CD4-positive, alpha-beta T cell treated with Interleukin-15 for 4 hours (primary cell): Measurements from ENCODE around the gene PLEKHD1.

Source experiments
- DNase-seq: peaks from one replicate; pipeline ENCODE4 v3.0.0-alpha.2; 2020; ENCODE audit warnings: low spot score

Gene PLEKHD1

DNA sequence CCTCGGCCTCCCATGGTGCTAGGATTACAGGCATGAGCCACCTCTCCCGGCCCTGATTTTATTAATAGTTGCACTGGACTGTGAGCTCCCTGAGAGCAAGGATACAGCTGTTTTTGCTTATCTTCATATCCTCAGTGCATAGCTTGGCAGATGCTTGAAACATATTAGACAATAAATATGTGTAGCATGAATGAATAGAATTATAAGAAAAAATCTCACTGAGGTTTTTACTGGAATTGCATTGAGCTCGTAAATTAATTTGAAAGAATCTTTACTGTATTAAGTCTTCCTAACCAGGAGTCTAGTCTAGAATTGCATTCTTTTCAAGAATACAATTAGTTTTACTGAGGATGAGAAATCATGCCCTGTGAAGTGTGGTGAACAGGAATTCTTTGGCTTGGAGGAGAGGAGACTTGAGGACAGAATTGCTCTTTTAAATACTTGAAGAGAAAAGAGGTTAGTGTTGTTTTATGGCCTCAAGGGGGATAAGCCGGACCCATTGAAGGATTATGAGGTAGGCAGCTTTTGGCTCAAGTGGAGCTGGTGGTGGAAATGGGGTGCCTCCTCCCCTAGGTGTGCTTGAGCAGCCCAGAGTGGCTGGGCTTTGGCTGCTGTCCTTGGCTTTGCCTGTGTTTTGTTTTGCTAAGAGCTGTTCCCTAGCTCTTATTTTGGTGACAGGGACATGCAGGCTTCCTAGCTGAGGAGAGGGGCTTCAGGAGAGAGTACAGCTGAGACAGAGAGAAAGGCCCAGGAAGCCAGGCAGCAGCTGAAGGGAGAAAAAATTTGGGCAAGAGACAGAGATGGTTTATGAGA is 34.0 kb downstream of the PLEKHD1 start:
- no peak for DNase-seq

DNA sequence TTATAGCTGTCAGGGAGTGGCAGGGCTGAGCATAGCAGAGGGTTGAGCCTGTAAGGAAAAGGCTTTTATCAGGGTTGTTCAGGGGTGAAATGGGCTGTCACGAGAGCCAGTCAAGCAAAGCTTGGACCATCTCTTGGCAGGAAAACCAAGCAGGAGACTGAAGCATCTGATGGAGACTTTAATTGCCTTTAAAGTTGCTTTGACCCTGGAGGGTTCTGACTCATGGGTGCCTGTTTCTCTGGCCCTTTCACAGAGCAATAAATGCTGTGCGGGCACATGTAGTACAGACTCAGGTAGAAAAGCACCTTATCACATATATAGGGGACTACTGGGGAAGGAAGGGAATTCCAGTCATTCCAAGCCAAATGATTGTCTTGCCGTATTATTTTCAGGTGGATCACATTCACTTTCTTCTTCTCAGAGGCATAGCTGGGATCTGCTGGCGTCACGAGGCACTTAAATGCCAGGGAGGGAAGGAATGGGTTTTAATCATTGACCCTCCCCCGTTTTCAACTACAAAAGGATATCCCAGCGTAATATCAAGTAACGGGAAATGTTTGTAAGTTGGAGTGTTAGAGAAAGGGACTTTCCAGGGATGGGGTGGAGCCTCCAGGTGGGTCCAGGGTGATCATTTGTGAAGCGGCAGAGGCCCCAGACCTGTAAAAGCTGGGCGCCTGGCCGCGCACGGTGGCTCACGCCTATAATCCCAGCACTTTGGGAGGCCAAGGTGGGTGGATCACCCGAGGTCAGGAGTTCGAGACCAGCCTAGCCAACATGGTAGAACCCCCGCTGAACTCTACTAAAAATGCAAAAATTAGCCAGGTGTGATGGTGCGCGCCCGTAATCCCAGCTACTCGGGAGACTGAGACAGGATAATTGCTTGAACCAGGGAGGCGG is 34.9 kb downstream of the PLEKHD1 start:
- DNase-seq, result no peak

DNA sequence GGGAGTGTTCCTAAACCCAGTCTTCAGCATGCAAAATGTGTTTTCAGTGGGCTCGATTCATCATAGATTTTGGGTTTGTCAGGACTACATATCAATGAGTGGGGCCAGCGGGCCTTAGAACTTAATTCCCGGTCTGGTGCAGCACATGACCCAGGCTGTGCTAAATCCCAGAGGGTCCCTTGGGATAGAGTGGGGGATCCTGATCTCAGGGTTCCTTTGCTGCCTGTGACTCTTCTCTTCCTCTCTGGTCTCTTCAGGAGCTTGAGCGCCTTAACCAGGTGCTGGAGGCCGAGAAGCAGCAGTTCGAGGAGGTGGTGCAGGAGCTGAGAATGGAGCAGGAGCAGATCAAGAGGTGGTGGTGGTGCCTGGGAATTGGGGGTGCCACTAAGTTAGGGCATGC is 37.5 kb downstream of the PLEKHD1 start:
- no peak for DNase-seq

DNA sequence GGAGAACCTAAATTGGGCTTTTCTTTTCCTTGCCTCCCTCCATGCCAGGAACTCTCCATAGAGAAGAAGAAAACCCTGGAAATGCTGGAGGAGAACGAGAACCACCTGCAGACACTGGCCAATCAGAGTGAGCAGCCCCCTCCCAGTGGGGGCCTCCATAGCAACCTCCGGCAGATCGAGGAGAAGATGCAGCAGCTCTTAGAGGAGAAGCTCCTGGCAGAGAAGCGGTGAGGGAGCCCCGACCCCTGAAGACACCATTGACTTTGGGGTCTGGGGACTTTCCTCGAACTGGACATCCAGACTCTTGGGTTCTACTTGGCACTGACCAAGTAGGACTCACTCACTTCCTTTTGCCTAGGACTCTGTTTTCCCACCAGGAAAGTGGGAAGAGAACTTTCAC is 41.4 kb downstream of the PLEKHD1 start:
- DNase-seq, result no peak

DNA sequence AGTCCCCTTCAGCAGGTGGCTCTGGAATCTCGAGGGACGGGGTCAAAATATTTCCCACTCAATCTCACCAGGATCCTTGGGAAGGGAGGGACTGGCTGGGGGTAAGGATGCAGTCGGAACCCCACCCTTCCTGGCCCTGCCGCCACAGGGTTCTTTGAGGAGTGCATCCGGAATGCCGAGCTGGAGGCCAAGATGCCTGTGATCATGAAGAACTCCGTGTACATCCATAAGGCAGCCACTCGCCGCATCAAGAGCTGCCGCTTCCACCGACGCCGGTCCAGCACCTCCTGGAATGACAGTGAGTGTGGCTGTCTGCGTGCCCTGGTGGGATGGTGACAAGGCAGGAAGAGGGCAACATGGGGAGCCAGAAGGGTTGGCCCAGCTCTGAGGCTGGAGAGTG is 43.1 kb downstream of the PLEKHD1 start:
- no peak for DNase-seq

DNA sequence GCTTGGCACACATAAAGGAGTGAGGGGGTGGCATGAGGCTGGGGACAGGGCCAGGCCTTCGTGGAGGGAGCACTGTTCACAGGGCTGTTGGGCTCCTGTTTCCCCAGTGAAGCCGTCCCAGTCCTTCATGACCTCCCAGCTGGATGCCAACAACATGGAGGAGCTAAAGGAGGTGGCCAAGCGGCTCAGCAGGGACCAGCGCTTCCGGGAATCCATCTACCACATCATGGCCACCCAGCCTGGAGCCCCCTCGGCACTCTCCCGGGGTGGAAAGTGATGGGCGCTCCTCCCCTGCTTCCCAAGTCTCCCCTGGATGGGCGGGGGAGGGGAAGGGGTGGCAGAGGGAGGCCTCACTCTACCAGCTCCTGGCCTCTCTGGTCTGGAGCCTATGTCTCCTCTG is 43.6 kb downstream of the PLEKHD1 start:
- DNase-seq, result no peak

DNA sequence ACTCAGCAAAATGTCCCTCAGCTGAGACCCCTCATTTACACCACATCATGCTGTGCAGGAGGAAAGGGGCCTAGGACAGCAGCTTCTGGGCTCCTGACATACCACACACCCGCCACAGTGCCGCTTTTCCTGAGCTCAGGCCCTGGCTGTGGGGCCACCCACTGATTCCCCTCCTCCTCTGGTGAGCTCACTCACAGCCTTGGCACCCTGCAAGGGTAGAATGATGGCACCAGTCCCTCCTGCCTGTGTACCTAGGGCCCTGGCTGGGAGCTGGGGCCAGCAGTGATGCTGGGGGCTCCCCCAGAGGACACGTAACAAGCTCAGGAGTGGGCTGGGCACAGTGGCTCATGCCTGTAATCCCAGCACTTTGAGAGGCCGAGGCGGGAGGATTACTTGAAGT is 44.4 kb downstream of the PLEKHD1 start:
- no peak for DNase-seq

DNA sequence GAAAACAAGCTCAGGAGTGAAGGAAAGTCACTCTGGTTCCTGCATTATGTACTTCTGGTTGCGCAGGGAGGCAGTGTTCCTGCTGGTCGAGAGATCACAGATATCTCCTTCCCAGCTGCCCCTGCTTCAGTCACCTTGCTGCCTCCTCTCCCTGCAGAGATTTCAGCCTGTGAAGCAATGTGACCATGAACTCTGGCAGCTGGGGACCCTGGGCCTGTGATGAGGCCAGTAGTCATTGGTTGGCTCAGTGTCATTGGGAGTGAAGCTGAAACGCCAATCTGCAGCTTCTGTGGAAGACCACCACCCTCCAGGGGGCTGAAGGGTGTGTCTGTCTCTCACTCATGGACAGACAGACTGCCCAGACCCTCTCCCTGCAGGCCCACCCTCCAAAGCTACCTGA is 45.0 kb downstream of the PLEKHD1 start:
- no peak for DNase-seq

DNA sequence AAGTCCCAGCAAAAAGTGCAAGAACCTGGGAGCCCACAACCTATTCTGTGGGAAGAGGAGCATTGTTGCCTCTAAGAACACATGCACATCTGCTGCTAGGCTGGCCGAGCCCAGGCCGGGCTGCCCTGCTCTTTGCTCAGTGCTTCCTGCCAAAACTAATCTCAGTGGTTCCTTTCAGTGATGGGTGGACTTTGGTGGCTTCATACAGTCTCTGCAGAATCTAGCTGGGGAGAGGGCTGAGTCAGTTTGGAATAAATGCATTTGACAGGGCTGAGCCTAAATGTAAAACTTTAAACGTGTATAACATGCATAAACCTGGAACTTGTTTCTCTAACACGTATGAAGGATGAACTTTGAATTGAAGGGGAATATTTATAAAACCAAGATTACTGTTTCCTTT is 45.6 kb downstream of the PLEKHD1 start:
- DNase-seq, result no peak

DNA sequence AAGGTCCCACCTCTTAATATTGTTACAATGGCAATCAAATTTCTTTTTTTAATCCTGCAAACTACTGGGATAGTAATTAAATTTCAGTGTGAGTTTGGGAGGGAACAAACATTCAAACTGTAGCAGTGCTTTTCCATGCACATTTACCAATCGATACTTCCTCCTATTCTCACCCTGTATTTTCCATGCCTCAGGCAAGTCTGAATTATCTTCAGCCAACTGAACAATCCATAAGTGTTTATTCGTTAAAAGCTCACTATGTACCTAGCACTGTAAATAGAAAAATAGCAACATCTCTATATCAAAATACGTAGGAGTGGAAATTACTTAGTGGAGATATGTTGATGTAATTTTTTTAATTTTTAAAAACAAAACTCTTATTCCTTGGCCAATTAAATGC is 46.6 kb downstream of the PLEKHD1 start:
- DNase-seq, result no peak

DNA sequence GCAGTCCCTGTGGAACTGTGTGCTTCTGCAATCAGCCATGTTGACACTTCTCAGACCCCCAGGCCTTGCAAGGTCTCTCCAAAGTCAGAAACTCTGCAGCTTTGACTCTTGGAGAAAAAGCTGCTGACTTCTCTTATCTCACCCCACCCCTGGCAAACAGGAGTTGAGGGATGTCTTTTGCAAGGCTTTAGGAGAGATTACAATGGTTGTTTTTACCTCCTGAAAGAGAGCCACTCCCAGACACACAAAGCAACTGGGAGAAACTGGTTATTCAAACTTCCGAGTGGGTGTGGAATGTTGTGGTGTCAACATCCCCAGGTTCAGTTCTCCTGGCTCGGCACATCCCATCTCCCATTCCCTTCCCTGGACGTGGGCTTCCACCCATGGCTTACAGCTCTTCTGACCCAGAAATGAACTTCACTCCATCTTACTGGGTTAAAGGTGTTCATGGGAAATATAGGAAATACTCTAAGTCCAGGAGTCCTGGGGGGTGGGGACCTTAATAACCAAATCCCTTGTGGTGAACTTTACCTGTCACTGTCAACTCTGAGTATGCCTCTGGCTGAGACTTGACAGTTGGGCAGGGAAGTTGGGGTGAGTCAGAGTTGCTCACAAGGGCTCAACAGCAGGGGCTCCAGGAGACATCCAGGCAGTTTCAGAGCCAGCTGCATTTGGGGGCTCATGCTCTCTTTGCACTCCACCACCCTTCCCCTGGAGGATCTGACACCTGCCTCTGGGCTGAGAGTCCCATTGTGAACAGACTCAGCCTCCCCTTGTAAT is 48.2 kb downstream of the PLEKHD1 start:
- DNase-seq, result no peak

DNA sequence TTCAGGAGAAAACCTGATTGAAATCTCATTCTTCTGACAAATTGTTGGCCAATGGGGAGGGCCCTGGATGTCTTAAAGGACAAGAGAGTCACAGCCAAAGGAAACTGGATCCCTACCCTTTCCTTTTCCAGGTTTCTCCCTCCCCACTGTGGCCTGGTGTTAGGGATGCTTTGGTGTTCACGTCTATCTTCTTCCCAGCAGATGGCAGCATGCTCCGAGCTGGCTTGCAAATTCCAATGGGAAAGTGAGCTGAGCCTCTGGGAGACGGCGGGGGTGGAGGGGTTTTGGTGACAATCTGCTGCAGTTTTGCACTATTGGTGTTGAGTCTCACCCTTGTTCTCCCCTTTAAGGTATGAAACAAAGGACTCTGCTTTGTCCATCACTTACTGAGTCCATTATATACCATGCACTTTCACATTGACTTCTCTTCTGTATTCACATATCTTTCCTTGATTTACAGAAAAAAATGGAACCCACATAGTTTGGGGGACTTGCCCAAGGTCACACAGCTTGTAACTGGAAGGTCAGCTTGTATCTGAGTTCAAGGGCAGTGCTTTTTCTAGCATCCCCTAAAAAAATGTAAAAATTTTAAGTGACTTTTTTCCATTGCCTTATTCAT is 50.8 kb downstream of the PLEKHD1 start:
- DNase-seq, result no peak

DNA sequence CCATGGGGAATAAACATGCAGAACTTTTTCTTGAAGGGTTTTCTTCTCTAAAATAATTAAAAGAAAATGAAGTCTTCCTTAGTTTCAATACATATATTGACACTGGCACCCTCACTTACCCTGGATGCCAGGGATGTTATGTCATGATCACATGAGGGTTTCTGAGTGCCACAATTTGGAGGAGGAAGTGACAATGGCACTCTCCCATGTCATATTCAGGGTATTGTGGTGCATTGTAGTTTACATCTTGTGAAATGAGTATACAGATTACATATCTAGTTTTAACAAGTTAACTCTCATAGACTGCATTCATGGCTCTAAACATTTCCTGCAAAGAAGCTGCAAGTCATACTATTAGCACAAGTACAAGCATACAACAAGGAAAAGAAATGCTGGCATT is 52.4 kb downstream of the PLEKHD1 start:
- no peak for DNase-seq

DNA sequence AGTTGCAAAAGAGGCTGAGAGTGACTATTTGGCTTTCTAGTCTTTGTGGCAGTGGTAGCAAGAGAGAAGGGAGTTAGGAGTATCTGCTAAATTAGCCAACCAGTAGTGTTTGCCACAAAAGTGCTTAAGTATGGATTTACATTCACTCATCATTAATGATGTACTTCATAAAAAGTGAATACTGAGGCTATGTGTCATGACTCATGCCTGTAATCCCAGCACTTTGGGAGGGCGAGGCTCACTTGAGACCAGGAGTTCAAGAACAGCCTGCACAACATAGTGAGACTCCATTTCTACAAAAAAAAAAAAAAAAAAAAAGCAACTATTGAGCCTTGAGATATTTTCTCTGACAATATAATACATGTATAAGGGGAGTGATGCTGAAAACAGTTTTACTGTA is 53.4 kb downstream of the PLEKHD1 start:
- no peak for DNase-seq

DNA sequence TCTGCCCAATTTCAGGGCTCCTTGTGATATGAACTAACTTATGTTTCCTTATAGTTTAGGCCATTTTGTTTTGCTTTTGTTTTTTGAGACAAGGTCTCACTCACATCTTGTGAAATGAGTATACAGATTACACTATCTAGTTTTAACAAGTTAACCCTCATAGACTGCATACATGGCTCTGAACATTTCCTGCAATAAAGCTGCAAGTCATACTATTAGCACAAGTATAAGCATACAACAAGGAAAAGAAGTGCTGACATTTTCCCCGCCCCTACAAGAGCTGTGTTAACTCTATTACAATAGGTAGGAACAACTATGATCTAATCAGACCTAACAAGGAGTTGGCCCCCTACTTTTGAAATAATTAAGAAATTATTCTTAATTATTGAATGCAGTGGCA is 54.2 kb downstream of the PLEKHD1 start:
- DNase-seq, result no peak

DNA sequence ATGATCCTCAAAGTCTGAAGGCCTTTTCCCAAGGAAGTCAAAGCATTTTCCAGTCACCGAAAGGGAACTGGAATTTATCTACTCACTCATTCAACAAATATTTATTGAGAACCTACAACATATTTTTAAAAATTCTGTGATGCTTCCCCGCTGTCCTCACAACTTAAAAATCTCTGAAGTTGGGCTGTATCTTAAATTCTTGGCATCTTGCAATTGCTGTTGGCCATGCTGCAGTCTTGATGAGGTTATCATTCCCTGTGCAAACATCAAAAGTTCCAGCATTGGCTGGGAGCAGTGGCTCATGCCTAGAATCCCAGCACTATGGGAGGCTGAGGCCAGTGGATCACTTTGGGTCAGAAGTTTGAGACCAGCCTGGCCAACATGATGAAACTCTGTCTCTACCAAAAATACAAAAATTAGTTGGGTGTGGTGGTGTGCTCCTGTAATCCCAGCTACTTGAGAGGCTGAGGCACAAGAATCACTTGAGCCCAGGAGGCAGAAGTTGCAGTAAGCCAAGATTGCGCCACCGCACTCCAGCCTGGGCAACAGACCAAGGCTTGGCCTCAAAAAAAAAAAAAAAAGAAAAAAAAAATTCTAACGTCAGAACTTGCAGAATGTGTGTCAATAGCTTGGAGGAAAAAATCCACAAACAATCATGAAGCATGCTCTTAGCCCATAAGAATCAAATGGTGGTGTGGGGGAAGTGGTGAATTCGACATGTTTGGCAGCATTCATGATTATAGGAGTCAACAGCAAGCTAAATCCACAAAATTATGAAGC is 55.3 kb downstream of the PLEKHD1 start:
- DNase-seq, result no peak

DNA sequence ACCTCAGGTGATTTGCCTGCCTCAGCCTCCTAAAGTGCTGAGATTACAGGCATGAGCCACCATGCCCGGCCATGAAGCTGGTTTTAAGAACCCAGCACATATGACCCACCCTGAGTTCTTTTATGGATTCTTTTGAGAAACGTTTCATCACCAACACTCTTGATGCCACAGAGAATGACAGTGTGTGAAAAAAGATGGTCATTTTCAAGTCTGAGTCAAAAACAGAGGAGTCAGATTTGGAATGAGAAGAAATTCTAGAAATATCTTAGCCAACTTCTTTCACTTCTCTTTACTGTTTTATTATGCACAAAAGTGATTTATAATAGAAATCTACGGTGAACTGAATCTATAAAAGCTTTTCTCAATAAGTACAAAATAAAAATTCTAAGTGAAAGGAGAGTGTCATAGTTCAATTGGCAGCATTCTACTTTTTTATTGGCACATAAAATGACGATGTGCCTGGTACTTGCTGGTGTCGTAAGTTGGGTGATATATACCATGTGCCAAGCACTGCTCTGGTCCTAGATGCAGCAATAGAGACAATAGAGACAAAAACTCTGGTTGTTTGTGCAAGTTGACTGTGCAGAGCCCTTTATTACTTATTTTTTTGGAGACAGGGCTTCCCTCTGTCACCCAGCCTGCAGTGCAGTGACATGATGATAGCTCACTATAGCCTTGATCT is 56.3 kb downstream of the PLEKHD1 start:
- no peak for DNase-seq

DNA sequence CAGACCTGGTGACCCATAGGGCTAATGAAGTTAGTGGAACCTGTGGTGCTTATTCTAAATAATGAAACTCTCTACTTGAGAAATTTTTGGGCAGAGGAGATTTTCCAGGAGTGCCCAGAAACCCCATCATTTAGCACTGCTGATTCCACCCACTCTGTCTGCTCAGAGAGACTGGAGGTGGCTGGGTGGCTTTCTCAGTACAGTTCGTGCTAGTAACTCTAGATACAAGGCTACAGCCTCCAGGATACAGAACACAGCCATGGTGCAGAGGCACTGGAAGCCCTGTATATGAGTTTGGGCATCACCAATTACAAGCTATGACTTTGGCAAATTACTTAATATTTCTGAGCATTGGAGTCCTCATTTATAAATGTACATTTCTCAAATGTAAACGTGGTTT is 57.8 kb downstream of the PLEKHD1 start:
- no peak for DNase-seq

DNA sequence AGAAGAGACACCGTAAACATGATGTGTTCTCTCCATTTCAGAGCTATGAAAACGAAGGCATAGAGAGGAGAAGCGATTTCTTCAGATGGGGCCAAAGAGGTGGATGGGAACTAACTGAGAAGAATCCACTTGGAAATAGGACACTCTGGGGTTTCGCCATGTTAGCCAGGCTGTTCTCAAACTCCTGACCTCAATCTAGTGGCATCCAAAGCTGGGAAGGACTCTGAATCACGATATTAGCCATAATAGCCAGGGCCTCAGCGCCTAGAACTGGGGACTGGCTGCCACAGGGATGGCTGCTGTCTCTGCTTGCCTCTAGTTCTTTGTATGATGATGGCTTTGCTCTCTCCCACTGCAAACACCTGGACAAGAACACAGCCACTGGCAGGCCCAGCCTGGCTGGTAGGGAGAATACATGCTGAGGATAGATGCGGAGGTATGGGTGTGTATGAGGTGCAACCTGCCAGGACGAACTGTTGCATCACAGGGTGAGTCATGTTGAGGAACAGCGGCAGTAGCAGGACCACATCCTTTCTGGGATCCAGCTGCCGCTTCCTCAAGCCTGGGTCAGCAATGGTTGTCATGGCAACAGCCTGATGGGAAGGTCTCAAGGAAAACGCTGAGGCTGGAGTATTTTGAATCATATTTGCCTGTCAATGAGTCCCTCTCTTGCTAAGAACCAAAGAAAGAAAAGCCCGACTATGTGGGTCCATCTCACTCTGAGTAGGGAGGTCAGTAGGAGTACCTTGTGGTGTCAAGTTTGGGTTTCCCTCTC is 59.0 kb downstream of the PLEKHD1 start:
- peak; percentile 3 for DNase-seq
